Gastroesophageal sphincter (tissue), 3 donors: Measurements from ENCODE around the gene MXRA5.
"Not testable (repeated sequence)": the region's sequence is repeated elsewhere in the genome, so short reads cannot be mapped to it uniquely, and the experiment has no call there.

Source experiments
- POLR2A ChIP-seq, 2 donors: fragments of 450-650 bp; IDR thresholded peaks; one replicate each; pipeline ENCODE4 v1.6.1; 2017; ENCODE audit warnings: antibody characterized with exemption in 2 of 2, mild to moderate bottlenecking in 2 of 2, moderate library complexity in 1 of 2
- POLR2AphosphoS5 ChIP-seq: sonication (generic); formaldehyde crosslinking; IDR thresholded peaks from one replicate; pipeline ENCODE4 v1.6.1; 2017; ENCODE audit warnings: antibody characterized with exemption
- TF ChIP-seq, protein P1 (sequence below), 4 experiments: fragments of 200-600 bp in 2 of 4; fragments of 450-650 bp in 2 of 4; sonication (generic) in 1 of 4; IDR thresholded peaks; one replicate each; pipeline ENCODE4 v1.5.1; 2017 to 2019; ENCODE audit warnings: antibody characterized with exemption in 4 of 4, mild to moderate bottlenecking in 2 of 4, moderate library complexity in 2 of 4

DNA sequence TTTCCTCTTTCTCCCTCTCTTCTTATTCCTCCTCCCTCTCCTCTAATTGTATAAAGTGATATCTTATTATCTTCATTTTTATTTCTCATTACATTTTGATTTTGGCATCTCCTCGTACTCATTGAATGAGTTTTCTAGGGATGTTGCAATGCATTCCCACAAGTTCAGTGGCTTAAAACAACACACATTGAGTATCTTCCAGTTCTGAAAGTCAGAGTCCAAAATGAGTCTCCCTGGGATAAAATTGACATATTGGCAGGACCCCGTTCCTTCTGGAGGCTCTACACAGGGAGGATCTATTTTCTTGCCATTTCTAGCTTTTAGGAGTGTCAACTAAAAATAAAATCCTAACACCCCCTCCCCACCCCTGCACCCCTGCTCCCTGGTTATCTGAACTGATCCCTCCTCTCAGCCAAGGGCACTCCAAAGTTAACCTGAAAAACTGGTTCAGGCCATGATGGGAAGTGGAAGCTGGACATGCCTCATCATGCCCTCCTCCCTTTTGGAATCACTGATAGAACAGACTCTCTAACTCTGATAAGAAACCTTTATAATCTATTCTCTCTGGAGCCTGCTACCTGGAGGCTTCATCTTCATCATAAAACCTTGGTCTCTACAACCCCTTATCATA is 29.5 kb upstream of the MXRA5 start:
- TF ChIP-seq, protein P1, sequence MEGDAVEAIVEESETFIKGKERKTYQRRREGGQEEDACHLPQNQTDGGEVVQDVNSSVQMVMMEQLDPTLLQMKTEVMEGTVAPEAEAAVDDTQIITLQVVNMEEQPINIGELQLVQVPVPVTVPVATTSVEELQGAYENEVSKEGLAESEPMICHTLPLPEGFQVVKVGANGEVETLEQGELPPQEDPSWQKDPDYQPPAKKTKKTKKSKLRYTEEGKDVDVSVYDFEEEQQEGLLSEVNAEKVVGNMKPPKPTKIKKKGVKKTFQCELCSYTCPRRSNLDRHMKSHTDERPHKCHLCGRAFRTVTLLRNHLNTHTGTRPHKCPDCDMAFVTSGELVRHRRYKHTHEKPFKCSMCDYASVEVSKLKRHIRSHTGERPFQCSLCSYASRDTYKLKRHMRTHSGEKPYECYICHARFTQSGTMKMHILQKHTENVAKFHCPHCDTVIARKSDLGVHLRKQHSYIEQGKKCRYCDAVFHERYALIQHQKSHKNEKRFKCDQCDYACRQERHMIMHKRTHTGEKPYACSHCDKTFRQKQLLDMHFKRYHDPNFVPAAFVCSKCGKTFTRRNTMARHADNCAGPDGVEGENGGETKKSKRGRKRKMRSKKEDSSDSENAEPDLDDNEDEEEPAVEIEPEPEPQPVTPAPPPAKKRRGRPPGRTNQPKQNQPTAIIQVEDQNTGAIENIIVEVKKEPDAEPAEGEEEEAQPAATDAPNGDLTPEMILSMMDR (IDR thresholded peaks at IDR 0.05), result not testable (repeated sequence)
- not testable (repeated sequence) for TF ChIP-seq POLR2A (IDR thresholded peaks at IDR 0.05); POLR2AphosphoS5
